ENCODE measurements around the gene ACER3.

ACER3 gene

GRCh38 chr11:77053217-77054015 is 192.7 kb downstream of the ACER3 start:
- peaks cover 13% of the 10 kb centered on the region for H3K9me3 ChIP-seq
- H3K36me3 ChIP-seq, result no peaks in the 10 kb centered on the region
- H3K4me1 ChIP-seq (ENCODE audit: control insufficient read depth in 1 of 2, insufficient read depth in 1 of 2, low read depth in 1 of 2, low read length in 1 of 2), result no peaks in the 10 kb centered on the region
- no peak overlapping the region for H3K4me3 ChIP-seq (ENCODE audit: low read depth in 1 of 2, low read length in 1 of 2)
- no peak overlapping the region for H3K27ac ChIP-seq
- no peak for TF ChIP-seq CTCF (IDR thresholded peaks at IDR 0.05)
- H3K27me3 ChIP-seq, result no peaks in the 10 kb centered on the region

DNA sequence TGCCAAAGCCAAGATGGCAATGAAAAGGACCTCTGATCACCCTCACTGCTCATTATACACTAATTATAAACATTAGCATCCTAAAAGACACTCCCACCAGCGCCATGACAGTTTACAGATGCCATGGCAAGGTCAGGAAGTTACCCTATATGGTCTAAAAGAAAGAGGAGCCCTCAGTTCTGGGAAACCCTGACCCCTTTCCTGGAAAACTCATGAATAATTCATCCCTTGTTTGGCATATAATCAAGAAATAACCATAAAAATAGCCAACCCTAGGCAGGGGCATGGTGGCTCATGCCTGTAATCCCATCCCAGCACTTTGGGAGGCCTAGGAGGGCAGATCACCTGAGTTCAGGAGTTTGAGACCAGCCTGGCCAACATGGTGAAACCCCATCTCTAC is 193.4 kb downstream of the ACER3 start:
- Histone ChIP-seq H3K4me1 (ENCODE audit: control insufficient read depth in 1 of 2, insufficient read depth in 1 of 2, low read depth in 1 of 2, low read length in 1 of 2) (no peaks in the 10 kb centered on the region), H3K9me3 (peaks cover 13% of the 10 kb centered on the region), H3K27me3 (no peaks in the 10 kb centered on the region), H3K36me3 (no peaks in the 10 kb centered on the region), H3K27ac (no peak overlapping the region), H3K4me3 (ENCODE audit: low read depth in 1 of 2, low read length in 1 of 2) (no peak overlapping the region)
- no peak for TF ChIP-seq CTCF (IDR thresholded peaks at IDR 0.05)

DNA sequence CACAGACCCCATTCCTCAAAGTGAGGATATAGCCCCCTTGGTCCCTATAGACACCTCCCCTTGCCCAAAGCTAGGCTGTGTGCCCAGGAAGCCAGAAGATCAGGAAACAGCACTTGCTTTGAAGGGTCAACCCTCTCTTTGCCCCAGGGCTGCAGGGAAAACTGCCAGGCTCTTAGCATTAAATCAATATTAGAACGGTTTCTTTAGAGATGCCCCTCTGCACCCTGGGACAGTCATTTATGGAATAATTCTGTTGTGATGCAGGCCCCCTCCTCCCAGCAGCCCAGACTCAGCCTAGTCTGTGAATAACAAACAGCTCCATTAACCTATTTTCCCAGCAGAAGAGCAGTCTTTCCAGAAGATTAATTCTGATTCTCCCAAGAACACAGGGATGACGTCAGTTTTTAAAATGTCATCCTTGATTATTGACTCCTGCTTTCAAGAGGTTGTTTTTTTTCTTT is 194.4 kb downstream of the ACER3 start:
- Histone ChIP-seq H3K4me1 (ENCODE audit: control insufficient read depth in 1 of 2, insufficient read depth in 1 of 2, low read depth in 1 of 2, low read length in 1 of 2) (no peaks in the 10 kb centered on the region), H3K9me3 (peaks cover 13% of the 10 kb centered on the region), H3K36me3 (no peaks in the 10 kb centered on the region), H3K27me3 (no peaks in the 10 kb centered on the region), H3K27ac (no peak overlapping the region), H3K4me3 (ENCODE audit: low read depth in 1 of 2, low read length in 1 of 2) (no peak overlapping the region)
- no peak for TF ChIP-seq CTCF (IDR thresholded peaks at IDR 0.05)

DNA sequence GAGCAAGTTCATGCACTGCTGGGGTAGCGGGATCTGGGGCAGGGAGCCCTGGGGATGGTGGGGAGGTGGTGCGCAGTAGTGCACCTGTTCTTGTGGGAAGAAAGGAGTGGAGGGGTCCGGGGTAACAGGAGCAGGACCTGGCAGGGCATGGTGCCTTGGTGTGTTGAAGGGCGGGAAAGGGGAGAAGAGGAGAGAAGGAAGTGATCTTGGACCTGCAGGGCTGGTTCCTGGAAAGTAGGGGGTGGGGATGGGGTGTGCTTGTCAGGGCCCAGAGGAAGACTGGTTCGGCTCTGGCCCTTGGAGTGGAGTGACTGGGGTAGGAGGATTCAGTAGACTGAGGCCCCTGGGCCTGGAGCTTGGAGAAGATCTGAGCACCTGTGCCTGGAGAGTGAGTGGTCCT is 195.2 kb downstream of the ACER3 start:
- Histone ChIP-seq H3K4me3 (ENCODE audit: low read depth in 1 of 2, low read length in 1 of 2) (no peak overlapping the region), H3K4me1 (ENCODE audit: control insufficient read depth in 1 of 2, insufficient read depth in 1 of 2, low read depth in 1 of 2, low read length in 1 of 2) (no peaks in the 10 kb centered on the region), H3K27ac (no peak overlapping the region), H3K36me3 (no peaks in the 10 kb centered on the region), H3K9me3 (peaks cover 13% of the 10 kb centered on the region), H3K27me3 (no peaks in the 10 kb centered on the region)
- no peak for TF ChIP-seq CTCF (IDR thresholded peaks at IDR 0.05)

DNA sequence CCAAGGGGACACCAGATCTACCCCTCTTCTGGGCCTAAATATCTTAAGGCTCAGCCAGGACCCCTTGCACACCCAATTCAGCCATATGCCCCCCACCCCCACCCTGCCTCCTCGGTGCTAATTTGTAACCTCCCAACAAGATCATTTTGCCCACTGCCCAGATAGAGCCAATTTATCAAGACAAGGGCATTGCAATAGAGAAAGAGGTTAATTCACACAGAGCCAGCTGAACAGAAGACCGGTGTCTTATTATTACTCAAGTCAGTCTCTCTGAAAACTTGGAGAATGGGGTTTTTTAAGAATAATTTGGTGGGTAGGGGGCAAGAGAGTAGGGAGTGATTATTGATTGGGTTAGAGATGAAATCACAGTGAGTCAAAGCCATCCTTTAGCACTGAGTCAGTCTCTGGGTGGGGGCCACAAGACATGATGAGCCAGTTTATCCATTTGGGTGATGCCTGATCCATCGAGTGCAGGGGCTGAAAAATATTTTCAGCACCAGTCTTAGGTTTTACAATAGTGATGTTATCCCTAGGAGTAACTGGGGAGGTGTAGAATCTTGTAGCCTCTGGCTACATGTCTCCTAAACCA is 196.2 kb downstream of the ACER3 start:
- no peaks in the 10 kb centered on the region for H3K4me1 ChIP-seq (ENCODE audit: control insufficient read depth in 1 of 2, insufficient read depth in 1 of 2, low read depth in 1 of 2, low read length in 1 of 2)
- peaks cover 13% of the 10 kb centered on the region for H3K9me3 ChIP-seq
- no peak for TF ChIP-seq CTCF (IDR thresholded peaks at IDR 0.05)
- no peak overlapping the region for H3K27ac ChIP-seq
- H3K36me3 ChIP-seq, result no peaks in the 10 kb centered on the region
- H3K27me3 ChIP-seq, result no peaks in the 10 kb centered on the region
- no peak overlapping the region for H3K4me3 ChIP-seq (ENCODE audit: low read depth in 1 of 2, low read length in 1 of 2)
